NCI-H82 treated with DMSO at 0.1 percent for 48 hours (cell line): Measurements from ENCODE around the gene FAM184B.
A peak's percentile ranks its signal among the peaks of the same experiment; 100 is the strongest.

Experiments used
- DNase-seq: peaks from one replicate; lab custom pipeline; 2025; ENCODE audit not compliant: unreplicated experiment; lab: John Stamatoyannopoulos, UW

The FAM184B gene

DNA sequence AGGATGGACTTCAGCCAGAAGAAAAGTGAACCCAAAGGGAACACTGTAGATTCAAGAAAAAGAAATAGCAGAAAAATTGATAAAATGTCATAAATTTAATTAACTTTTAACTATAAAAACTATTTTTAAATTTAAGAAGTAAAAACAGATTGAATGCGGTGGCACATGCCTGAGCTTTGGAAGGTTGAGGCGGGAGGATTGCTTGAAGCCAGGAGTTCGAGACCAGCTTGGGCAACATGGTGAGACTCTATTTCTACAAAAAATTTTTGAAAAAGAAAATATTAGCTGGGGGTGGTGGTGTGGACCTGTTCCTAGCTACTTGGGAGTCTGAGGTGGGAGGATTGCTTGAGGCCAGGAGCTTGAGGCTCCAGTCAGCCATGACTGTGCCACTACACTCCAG is 3.0 kb downstream of the FAM184B start:
- DNase-seq, result no peak

DNA sequence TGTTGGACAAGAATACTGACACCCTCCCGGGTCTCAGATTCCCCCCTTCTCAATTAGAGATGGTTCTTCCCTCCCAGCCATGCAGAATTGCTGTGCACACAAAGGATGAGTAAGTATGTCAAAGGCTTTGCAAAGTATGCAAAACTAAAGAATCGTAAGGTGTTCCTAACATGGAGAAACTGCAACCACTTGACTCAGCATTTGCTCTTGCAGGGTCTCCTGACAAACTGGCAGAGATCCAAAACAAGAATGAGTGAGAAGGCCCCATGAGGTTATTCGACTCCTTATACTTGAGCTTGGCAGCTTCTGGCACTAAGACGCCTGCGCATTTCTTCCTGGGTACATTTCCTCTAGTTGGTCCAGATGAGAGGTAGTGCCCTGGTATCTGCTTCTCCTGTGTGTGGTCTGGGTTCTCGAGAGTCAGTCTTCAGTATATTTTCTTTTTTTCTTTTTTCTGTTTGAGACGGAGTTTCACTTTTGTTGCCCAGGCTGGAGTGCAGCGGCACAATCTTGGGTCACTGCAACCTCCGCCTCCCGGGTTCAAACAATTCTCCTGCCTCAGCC is 8.2 kb downstream of the FAM184B start:
- DNase-seq, result no peak

DNA sequence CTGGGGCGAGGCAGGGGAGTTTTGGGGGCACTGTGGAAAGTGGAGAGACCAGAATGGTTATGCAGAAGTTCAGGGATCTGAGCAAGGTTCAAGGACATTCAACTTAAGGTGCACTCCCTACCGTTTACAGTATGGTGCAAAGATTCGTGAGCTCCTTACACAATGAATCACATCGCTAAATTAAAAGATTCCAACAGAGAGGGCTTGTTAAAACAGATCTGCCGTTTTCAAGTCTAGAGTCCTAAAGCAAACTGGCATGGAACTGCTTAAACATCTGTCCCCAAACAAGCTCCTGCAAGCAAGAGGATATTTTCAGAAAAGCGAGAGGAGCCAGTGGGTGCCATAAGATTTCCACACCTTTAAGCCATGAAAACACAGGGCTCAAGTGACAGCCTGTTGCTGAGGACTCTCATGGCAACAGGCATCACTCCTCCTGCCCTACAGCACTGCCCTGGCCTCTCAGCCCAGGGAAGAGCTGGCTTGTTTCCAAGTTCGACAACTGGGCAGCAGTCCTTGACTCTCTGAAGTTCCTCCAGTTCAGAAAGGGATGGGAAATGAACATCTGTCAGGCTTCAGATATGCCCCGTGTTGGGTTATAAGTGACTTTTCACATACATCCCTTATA is 10.0 kb downstream of the FAM184B start:
- no peak for DNase-seq

DNA sequence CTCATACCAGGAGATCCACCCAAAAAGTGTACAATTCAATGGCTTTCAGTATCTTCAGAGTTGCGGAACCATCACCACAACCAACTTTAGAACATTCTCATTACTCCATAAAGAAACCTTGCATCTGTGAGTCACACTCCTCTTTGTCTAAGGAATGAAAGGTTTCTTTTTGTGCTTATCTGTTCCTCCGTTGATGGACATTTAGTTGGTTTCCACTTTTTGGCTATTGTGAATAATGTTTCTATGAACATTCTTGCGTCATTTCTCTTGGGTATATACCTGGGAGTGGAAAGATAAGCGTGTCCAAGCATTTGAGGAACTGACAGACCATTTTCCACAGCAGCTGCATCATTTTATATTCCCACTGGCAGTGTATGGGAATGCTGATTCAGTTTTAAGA is 10.6 kb downstream of the FAM184B start:
- DNase-seq, result no peak

DNA sequence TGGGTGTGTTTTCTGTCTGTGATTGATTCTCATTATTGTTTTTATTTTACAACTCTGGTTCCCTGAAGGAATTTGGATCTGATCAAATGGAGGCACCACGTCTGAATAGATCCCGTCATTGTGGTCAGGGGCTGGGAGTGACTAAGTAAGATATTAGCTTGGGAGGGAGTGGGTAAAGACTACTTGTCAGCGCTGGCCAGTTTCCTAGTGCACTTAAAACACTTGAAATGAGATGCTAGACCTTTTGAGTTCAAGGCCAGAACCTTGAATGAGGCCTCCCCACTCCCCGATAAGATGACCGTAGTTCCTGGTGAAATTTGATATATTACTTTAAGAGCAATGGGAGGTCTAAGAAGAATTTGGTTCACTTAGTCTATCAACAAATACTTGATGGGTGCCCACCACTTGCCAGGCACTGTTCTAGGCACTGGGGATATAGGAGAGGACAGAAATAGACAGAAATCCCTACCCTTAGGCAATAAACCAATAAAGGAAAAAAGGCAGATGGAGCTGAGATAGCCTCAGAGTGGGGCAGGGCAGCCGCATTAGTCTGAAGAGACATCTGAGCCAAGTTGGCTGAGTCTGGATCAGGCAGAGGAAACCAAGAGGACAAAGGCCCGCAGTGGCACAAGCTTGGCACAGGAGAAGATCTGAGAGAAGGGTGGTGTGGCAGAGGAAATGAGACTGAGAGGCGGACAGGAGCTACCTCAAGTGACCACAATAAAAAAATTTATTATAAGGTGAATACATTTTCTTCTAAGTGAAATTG is 11.8 kb downstream of the FAM184B start:
- DNase-seq, result no peak

DNA sequence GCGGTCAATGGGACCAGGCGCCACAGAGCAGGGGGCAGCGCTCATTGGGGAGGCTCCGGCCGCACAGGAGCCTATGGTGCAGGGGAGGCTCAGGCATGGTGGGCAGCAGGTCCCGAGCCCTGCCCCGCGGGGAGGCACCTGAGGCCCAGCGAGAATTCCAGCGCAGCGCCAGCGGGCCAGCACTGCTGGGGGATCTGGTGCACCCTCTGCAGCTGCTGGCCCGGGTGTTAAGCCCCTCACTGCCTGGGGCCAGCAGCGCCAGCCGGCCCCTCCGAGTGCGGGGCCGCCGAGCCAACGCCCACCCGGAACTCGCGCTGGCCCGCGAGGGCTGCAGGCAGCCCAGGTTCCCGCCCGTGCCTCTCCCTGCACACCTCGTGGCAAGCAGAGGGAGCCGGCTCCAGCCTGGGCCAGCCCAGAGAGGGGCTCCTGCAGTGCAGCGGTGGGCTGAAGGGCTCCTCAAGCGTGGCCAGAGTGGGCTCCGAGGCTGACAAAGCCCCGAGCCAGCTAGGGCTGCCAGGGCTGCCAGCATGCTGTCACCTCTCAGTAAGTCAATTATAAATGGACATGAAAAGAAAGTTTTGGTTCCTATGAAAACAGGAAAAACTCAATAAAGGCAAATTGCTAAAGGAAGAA is 14.5 kb downstream of the FAM184B start:
- DNase-seq, result no peak

DNA sequence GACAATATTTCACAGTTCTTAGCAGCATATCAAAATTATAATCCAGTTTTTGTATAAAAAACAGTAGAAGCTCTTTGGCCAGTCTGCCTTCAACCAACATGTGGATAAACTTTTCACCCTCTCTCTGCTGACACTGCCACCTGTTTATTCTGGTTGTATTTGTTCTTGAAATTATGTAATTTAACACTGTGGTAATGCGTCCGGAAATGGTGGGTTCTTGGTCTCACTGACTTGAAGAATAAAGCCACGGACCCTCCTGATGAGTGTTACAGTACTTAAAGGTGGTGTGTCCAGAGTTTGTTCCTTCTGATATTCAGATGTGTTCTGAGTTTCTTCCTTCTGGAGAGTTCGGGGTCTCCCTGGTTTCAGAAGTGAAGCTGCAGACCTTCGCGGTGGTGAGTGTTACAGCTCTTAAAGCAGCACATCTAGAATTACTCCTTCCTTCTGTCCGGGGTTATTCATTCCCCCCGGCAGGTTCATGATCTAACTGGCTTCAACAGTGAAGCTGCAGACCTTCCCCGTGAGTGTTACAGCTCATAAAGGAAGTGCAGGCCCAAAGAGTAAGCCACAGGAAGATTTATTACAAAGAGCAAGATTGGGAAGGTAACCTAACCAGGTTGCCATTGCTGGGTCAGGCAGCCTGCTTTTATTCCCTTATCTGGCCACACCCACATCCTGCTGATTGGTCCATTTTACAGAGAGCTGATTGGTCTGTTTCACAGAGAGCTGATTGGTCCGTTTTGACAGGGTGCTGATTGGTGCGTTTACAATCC is 15.7 kb downstream of the FAM184B start:
- no peak for DNase-seq

DNA sequence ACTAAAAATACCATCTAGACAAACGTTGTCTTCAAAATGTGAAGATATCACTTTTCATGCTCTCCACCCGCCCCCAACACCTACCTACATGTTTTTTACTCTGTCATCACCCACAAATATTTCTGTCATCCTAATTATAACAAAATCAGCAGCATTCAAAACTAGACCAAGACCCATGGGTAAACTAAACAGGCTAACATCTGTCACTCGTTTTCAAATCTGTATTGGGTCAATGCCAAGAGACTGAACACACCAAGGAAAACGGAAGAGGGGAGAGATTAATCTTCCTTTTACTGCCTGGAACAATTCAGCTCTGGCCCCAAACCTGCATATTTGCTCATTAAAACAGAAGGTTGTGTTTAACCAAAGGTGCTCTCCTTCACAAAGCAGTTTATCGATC is 17.5 kb downstream of the FAM184B start:
- no peak for DNase-seq

DNA sequence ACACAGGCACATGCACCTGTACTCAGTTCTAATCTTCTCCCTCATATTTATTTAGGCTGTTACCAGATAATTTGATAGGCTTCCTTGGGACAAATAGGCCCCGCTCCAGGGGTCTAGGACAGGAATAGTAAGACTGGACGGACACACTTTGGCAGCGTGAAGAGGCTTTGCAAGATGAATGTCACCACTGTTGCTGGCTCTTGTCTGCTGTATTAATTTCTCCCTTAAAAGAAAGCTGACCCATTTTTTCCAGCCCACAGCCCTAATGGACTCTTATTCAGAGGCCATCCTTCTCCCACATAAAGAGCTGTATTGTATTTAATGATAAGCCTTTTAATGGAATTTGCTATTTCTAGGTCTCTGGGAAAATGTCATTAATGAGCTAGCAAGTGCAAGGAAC is 18.0 kb downstream of the FAM184B start:
- DNase-seq, result peak; percentile 57

DNA sequence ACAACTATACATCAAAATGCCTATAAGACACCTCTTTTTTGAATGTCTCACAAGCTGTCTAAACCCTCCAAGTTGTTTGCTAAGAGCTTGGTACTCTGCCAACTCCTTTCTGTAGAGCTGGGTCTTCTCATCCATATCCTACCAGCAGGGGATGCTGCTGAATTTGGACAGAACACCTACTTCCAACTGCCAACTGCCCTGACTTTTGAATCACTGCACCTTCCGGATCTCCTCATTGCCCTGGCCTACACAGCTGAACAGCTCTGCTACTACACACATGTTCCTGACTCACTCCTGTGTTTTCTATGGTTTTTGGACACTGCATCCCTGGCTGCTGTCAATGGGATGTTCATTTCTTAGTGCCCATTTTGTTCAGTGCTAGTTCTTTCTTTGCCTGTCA is 18.7 kb downstream of the FAM184B start:
- DNase-seq, result peak; percentile 9

DNA sequence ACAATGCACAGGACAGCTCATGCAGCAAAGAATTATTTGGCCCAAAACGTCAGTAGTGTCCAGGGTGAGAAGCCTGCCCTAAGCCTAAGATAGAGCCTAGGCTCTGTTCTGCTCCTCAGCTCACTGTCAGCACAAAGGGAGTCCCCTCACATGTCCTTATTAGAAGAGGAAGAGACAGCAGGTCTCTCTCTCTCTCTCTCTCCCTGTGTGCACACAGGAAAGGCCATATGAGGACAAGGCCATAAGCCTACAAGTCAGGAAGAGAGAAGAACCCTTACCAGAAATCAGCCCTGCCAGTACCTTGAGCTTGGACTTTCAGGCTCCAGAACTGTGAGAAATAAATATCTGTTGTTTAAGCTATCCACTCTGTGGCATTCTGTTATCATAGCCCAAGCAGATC is 20.4 kb downstream of the FAM184B start:
- DNase-seq, result no peak

DNA sequence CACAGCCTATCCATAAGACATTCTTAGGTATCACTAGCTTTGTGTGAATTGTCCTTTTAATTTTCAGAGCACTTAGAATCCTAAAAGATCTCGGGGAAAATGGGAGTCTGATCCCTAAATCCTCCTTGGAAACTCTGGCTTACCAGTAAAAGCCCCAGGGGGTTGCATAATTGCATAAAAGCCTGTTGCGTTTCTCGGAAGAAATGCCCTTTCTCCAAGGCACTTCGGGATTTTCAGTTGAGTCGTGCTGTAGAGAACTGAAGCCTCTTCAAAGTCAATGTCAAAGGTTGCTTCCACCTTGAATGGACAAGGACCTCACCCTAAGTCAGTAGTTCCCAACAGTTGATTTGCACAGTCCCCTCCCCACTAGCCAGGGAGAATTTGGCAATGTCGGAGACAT is 20.8 kb downstream of the FAM184B start:
- DNase-seq, result no peak

DNA sequence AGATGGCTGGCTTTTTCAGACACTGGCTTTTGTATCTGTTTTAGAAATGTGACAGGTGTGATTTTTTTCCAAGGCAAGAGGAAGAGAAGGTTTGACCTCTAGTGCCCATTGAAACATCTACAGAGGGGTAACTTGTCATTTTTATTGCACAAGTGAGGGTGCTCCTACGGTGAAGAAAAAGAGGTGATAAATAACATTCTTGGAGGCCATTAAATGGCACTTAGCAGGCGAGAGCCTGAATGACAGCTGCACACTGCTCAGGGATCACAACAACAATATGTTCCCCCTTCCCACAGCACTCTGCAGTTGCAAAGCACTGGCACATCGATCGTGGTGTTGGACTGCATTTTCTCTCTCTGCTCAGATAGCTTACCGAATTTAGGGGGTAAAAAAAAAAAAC is 22.9 kb downstream of the FAM184B start:
- peak; percentile 40 for DNase-seq

DNA sequence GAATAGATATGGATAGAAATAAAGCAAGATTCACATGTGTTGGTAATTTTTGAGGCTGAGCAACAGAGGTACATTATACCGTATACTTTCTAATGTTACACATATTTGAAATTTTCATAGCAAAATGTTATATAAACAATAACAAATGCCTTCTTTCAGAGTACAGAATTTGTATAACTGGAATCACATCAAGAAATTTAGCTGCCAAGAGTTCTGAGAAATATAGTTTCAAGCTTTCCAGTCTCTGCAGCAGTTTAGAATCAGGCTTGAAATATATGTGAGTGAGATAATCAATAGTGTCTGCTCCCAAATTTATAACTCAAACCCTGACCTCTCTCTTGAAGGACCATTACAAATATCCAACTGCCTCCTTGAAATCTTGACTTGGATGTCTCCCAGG is 23.8 kb downstream of the FAM184B start:
- DNase-seq, result no peak

DNA sequence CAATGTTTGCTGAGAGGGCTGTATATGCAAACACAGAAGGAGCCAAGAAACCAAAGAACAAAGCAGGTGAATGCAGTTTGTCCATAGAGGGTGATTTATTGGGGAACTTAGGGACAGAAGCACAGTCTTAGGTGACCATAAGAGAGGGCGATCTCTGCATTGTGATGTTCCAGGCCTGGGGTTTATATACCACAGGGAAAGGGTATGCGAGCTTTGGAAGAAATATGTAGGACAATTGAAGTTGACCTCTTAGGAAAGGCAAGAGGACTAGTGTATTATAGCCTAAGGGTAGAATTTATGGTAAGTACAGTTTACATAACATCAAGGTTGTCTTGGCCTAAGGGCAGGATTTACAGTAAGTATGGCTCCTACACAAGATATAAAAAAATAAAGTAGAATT is 27.8 kb downstream of the FAM184B start:
- DNase-seq, result no peak

DNA sequence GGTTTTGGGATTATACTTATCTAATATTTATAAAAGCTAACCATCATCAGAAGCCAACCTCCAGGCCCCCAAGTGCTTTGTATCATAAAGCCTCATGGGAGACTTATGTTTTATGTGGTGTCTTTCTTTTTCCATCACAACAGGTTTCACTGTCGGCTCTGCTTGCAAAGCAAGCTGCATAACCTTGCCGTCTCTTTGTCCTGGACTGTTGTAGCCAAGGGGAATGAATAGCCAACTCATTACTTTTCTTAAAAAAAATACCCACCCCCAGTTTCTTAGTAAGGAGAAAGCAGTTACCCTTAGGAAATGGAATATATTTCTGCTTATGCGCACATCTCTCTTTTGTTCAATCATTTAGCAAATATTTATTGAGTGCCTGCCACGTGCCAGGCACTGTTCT is 40.7 kb downstream of the FAM184B start:
- DNase-seq, result no peak

DNA sequence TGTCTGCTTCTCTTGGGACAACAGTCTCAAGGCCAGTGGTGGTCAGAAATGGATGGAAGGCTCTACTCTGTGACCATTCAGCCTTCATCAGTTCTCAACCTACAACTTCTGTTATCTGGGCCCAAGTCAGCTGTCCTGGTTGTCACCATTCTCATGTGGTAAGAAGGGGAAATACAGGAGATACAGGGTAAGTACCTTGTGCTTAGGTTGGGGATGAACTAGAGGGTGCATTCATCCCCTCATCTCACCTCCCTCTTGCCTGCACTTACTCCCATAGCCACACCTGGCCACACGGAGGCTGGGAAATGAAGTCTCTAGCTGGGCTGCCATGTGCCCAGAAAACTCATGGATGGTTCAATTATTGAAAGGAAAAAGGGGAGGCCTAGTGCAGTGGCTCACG is 44.9 kb downstream of the FAM184B start:
- no peak for DNase-seq

DNA sequence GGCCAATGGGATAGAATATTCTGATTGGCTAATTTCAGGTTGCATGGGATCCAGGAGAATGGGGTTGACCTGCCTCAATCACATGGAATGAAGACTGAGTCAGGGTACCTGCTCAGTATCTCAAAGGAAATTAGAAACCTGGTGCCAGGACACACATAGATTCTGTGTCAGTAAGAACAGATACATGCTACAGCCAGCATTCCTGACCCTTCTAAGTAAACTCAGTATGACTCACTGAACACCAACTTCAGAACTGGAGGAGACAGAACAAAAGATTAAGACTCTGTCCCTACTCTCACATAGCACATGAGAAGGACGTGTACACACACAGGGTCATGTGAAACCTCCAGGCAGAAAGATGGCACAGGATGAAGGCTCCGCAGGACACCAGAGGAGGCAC is 54.5 kb downstream of the FAM184B start:
- DNase-seq, result no peak

DNA sequence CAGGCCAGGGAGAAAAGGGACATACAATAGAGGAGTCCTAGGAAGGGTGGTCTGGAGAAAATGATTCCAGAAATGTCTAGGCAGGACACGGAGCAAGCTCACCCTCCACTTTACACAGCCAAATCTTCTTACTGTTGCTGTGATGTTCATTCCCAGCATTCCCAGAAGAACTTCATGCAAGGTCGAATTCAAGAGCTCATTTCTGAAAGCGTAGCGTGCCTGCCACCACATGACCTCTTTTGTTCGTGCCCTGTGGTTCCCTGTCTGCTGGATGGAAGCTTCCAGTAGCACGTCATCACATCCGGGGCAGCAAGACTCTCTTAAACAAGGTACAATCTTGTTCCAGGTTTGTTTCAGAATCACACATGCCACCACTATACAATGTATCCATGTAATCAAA is 57.8 kb downstream of the FAM184B start:
- no peak for DNase-seq

DNA sequence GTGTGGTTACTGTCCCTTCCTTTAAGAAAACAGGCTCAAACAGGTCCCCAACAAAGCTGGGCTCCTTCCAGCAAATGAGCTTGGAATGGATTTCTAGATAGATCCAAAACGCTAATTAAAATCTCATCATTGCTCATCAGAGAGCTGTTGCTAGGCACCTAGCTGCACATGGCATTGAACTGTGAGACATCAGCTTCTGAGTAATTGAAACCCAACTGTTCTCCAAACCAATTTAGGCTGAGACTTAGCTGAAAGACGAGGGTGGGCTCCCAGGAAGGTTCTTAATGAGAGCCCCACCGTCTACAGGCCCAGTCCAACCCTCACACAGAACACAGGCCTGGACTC is 59.1 kb downstream of the FAM184B start:
- no peak for DNase-seq

DNA sequence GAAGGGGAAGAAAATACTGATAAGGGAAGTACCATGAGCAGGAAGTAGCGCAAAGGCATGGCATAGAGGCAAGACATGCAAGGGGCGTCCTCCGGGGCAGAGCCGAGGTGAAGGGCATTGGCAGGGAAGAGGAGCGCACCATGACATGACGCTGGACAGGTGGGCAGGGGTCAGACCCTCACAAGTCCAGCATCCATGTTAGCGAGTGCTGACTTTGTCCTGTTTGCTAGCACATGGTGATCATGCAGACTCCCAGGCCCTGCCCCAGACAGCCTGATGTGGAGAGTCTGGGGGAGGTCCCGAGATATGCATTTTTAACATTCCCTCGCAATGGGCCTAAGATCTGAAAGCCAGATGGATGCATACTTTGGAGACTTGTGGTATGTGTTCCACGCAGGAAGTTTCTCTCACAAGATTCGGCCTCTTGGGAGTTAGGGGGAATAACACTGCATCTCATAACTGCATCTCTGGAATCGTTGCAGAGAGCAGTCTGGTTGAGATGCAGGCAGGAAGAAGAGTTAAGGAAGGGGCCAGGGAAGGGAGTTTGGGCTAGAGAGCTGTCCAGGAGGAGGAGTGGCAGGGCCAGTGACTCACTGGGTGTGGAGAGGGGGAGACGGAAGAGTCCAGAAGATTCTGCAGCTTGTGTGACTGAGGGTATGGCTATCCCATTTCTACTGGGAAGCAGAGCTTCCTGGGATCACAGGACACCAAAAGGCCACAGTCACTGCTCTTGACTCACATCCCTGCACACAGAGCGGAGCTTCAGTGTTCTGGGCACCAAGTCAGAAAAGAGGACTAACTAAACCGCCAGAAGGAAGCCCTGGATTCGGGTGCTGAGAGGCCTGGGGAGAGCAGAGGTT is 59.7 kb downstream of the FAM184B start:
- no peak for DNase-seq
